Fibroblast of mammary gland (primary cell): ENCODE data around the gene LZTR1.
A peak's percentile ranks its signal among the peaks of the same experiment; 100 is the strongest.
"Not testable (repeated sequence)": the region's sequence is repeated elsewhere in the genome, so short reads cannot be mapped to it uniquely, and the experiment has no call there.

Experiments used
- DNase-seq: peaks from one replicate; pipeline ENCODE4 v3.0.0-alpha.2; 2010; ENCODE audit warnings: low read depth
- H3K4me3 ChIP-seq: 2 replicates; pipeline ENCODE4 v1.5.1; 2011; ENCODE audit warnings: low read depth, mild to moderate bottlenecking, low read length, moderate library complexity; ENCODE audit not compliant: control insufficient read depth
- TF ChIP-seq, protein P1 (sequence below): conservative IDR thresholded peaks from 2 replicates; pipeline ENCODE4 v1.5.1; 2011; ENCODE audit warnings: low read depth, low read length, inconsistent platforms; ENCODE audit not compliant: control insufficient read depth, insufficient read depth

LZTR1 gene

DNA sequence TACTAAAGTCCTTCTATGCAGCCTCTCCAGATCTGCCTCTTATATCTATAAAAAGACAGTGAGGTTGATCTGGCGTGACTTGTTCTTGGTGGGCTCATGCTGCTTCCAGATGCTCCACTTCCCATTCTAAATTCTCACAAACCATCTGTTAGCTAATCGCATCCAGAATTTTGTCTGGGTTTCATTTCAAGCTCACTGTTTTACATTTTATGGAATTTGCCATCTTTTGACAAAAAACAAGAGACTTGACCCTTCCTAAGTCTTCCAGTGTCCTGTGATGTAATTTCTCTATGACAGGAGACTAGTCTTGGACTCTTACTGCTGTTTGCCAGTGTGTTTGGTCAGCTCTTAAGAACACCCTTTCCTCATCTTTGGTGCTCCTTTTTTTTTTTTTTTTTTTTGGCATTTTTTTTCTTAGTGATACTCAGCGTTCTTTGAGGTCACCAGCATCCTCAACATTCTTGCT is 41.9 kb upstream of the LZTR1 start:
- no peak overlapping the region for H3K4me3 ChIP-seq
- peak; percentile 58 for DNase-seq
- TF ChIP-seq, protein P1, sequence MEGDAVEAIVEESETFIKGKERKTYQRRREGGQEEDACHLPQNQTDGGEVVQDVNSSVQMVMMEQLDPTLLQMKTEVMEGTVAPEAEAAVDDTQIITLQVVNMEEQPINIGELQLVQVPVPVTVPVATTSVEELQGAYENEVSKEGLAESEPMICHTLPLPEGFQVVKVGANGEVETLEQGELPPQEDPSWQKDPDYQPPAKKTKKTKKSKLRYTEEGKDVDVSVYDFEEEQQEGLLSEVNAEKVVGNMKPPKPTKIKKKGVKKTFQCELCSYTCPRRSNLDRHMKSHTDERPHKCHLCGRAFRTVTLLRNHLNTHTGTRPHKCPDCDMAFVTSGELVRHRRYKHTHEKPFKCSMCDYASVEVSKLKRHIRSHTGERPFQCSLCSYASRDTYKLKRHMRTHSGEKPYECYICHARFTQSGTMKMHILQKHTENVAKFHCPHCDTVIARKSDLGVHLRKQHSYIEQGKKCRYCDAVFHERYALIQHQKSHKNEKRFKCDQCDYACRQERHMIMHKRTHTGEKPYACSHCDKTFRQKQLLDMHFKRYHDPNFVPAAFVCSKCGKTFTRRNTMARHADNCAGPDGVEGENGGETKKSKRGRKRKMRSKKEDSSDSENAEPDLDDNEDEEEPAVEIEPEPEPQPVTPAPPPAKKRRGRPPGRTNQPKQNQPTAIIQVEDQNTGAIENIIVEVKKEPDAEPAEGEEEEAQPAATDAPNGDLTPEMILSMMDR, result no peak

DNA sequence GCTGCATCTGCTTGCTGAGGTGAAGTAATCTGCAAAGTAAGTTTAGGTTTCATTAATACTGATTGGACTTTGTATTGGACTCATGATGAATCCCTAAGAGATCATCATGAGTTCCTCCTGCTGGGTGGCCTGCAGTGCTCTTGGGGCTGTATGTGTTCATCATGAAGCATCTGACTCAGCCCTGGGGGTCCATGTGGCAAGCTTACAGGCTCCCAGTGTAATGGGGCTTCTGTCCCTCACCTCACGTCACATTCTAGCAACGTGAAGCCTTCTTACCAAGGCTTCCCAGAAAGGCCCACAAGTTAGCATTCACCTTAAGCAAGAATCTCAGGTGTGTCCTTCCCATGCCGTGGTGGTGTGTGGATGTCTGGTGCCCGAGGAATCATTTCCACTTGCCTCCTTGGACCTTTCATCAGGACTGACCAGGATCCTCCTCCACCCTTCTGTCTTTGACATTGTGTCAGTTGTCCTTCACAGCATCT is 41.2 kb upstream of the LZTR1 start:
- TF ChIP-seq, protein P1, result no peak
- DNase-seq, result no peak
- H3K4me3 ChIP-seq, result no peak overlapping the region

DNA sequence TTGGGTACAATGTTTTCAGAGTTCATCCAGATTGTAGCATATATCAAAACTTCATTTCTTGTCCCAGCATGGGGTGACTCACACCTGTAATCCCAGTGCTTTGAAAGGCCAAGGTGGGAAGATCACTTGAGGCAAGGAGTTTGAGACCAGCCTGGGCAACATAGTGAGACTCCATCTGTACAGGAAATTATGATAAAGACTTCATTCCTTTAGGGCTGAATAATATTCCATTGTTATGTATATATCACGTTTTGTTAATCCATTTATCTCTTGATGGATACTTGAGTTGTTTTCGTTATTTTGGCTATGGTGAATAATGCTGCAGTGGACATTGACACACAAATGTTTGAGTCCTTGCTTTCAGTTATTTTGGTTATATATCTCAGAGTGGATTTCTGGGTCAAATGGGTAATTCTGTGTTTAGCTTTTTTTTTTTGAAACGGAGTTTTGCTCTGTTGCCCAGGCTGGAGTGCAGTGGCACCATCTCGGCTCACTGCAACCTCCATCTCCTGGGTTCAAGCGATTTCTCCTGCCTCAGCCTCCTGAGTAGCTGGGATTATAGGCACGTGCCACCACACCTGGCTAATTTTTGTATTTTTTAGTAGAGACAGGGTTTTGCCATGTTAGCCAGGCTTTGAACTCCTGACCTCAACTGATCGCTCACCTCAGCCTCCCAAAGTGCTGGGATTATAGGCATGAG is 39.7 kb upstream of the LZTR1 start:
- DNase-seq, H3K4me3 ChIP-seq: not testable (repeated sequence)

DNA sequence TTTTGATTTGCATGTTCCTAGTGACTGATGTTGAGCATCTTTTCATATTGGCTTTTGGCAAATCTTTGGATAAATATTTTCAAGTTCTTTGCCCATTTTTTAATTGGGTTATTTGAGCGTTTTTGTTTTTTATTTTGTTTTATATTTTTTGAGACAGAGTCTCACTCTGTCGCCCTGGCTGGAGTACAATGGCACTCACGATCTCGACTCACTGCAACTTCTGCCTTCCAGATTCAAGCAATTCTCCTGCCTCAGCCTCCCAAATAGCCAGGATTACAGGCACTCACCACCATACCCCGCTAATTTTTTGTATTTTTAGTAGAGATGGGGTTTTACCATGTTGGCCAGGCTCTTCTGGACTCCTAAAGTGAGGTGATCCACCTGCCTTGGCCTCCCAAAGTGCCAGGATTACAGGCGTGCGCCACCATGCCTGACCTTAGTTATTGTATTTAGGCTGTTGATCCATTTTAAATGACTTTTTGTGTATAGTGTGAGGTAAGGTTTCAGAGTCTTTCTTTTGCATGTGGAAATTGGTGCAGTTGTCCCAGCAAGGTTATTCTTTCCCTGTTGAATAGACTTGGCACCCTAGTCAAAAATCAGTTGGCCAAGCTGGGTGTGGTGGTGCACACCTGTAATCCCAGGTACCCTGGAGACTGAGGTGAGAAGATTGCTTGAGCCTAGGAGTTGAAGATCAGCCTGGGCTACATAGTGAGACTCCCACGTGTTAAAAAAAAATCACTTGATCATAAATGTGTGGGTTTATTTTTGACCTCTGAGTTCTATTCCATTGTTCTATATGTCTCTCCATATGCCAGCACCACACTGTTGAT is 38.8 kb upstream of the LZTR1 start:
- no peak overlapping the region for H3K4me3 ChIP-seq
- TF ChIP-seq, protein P1, result no peak
- DNase-seq, result no peak

DNA sequence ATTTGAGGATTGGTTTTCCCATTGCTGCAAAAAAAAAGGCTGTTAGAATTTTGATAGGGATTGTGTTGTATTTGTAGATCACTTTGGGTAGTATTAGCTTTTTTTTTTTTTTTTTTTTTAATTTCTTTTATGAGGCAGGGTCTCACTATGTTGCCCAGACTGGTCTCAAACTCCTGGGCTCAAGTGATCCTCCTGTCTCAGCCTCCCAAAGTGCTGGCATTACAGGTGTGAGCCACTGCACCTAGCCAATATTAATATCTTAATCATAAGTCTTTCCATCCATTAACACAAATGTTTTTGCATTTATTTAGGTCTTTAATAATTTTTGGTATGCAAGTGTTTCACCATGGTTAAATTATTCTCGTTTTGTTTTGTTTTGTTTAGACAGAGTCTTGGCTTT is 38.1 kb upstream of the LZTR1 start:
- TF ChIP-seq, protein P1, result no peak
- H3K4me3 ChIP-seq, result no peak overlapping the region
- no peak for DNase-seq

DNA sequence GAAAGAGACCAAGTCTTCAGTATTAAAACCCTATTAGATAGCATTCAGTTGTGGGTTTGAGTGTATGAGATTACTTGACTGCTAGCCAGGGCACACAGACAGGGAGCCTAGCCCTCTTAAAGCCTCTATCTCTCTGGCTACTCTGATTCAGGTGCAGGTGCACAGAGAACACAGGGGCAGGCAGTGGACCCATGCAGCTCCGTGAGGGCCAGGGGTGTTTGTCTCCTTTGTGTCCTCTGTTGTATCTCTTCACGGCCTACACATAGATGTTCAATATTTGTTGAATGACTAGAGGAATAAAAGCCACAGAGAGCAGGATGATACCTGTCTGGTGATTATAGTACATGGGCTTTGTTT is 36.5 kb upstream of the LZTR1 start:
- no peak for DNase-seq
- H3K4me3 ChIP-seq, result no peak overlapping the region

More for the DNA sequence above, 36.5 kb upstream of the LZTR1 start:
- TF ChIP-seq, protein P1, result no peak
